ENCODE measurements around the gene PACSIN1.

Gene PACSIN1

GRCh38 chr6:34557228-34557627 is 91.4 kb downstream of the PACSIN1 start:
- no peak overlapping the region for H3K4me3 ChIP-seq (ENCODE audit: low read depth, low read length)
- no peak for DNase-seq (ENCODE audit: low read depth)
- TF ChIP-seq POLR2A (IDR thresholded peaks at IDR 0.05; ENCODE audit: extremely low read depth, insufficient read length), result no peak
- no peak for TF ChIP-seq MYC (IDR thresholded peaks at IDR 0.05; ENCODE audit: low read depth, low read length)
- no peak for TF ChIP-seq CTCF (IDR thresholded peaks at IDR 0.05; ENCODE audit: low read depth, low read length)
- TF ChIP-seq MAX (IDR thresholded peaks at IDR 0.05; ENCODE audit: low read depth, low read length), result no peak

- TF ChIP-seq CTCF (IDR thresholded peaks at IDR 0.05; ENCODE audit: low read depth, low read length) (no peak), POLR2A (IDR thresholded peaks at IDR 0.05; ENCODE audit: extremely low read depth, insufficient read length) (no peak), MYC (IDR thresholded peaks at IDR 0.05; ENCODE audit: low read depth, low read length) (no peak), MAX (IDR thresholded peaks at IDR 0.05; ENCODE audit: low read depth, low read length) (no peak)
- no peak for DNase-seq (ENCODE audit: low read depth)
- no peak overlapping the region for H3K4me3 ChIP-seq (ENCODE audit: low read depth, low read length)
Measured at GRCh38 chr6:34558172-34558714, 92.4 kb downstream of the PACSIN1 start.

- no peak for TF ChIP-seq MAX (IDR thresholded peaks at IDR 0.05; ENCODE audit: low read depth, low read length)
- no peak for TF ChIP-seq POLR2A (IDR thresholded peaks at IDR 0.05; ENCODE audit: extremely low read depth, insufficient read length)
- no peak for TF ChIP-seq MYC (IDR thresholded peaks at IDR 0.05; ENCODE audit: low read depth, low read length)
- TF ChIP-seq CTCF (IDR thresholded peaks at IDR 0.05; ENCODE audit: low read depth, low read length), result no peak
- no peak for DNase-seq (ENCODE audit: low read depth)
- no peak overlapping the region for H3K4me3 ChIP-seq (ENCODE audit: low read depth, low read length)
Measured at GRCh38 chr6:34559651-34560365, 93.9 kb downstream of the PACSIN1 start.

- no peak for TF ChIP-seq POLR2A (IDR thresholded peaks at IDR 0.05; ENCODE audit: extremely low read depth, insufficient read length)
- no peak for TF ChIP-seq MYC (IDR thresholded peaks at IDR 0.05; ENCODE audit: low read depth, low read length)
- no peak for TF ChIP-seq MAX (IDR thresholded peaks at IDR 0.05; ENCODE audit: low read depth, low read length)
- no peak for TF ChIP-seq CTCF (IDR thresholded peaks at IDR 0.05; ENCODE audit: low read depth, low read length)
- H3K4me3 ChIP-seq (ENCODE audit: low read depth, low read length), result no peak overlapping the region
- DNase-seq (ENCODE audit: low read depth), result peak; percentile 31
Measured at GRCh38 chr6:34560366-34561226, 94.7 kb downstream of the PACSIN1 start.

- no peak for TF ChIP-seq CTCF (IDR thresholded peaks at IDR 0.05; ENCODE audit: low read depth, low read length)
- no peak for TF ChIP-seq POLR2A (IDR thresholded peaks at IDR 0.05; ENCODE audit: extremely low read depth, insufficient read length)
- TF ChIP-seq MAX (IDR thresholded peaks at IDR 0.05; ENCODE audit: low read depth, low read length), result no peak
- no peak for TF ChIP-seq MYC (IDR thresholded peaks at IDR 0.05; ENCODE audit: low read depth, low read length)
- DNase-seq (ENCODE audit: low read depth), result no peak
- H3K4me3 ChIP-seq (ENCODE audit: low read depth, low read length), result no peak overlapping the region
Measured at GRCh38 chr6:34561227-34561530, 95.3 kb downstream of the PACSIN1 start.

Data from NB4 (cell line).